AG04449 (cell line): Measurements from ENCODE around the gene BRF1.

ENCODE experiments used
- CTCF ChIA-PET: fragments of 350-600 bp; formaldehyde crosslinking; extraction: SDS; loops from one replicate; lab custom pipeline; 2021; ENCODE audit warnings: antibody characterized with exemption; lab: Yijun Ruan, JAX
- POLR2A ChIA-PET: fragments of 400-600, 350-600 bp; formaldehyde crosslinking; extraction: SDS; loops from one replicate; lab custom pipeline; 2020; ENCODE audit warnings: antibody characterized with exemption, inconsistent platforms; lab: Yijun Ruan, JAX
- DNase-seq: peaks from one replicate; pipeline ENCODE4 v3.0.0-alpha.2; 2010; ENCODE audit warnings: low read depth, low spot score
- H3K4me3 ChIP-seq: 2 replicates; pipeline ENCODE4 v1.5.1; 2011; ENCODE audit warnings: low read depth, mild to moderate bottlenecking, control low read depth, low read length
- TF ChIP-seq, protein P1 (sequence below): IDR thresholded peaks from one replicate; pipeline ENCODE4 v1.5.1; 2011; ENCODE audit warnings: mild to moderate bottlenecking, moderate library complexity, low read length, control low read depth, inconsistent platforms; ENCODE audit not compliant: insufficient read depth; ENCODE audit errors: missing control alignments

BRF1 gene

GRCh38 chr14:105193916-105194782 is 106.7 kb downstream of the BRF1 start:
- ChIA-PET POLR2A (no interaction called here), CTCF (interaction anchor here (1.2 to 3.3 kb wide), 5 partner anchors 10 to 158 kb away, joined by 4 to 17 read pairs (median 5); partner anchors contain the start of gene NUDT14)
- DNase-seq = no peak
- TF ChIP-seq, protein P1, sequence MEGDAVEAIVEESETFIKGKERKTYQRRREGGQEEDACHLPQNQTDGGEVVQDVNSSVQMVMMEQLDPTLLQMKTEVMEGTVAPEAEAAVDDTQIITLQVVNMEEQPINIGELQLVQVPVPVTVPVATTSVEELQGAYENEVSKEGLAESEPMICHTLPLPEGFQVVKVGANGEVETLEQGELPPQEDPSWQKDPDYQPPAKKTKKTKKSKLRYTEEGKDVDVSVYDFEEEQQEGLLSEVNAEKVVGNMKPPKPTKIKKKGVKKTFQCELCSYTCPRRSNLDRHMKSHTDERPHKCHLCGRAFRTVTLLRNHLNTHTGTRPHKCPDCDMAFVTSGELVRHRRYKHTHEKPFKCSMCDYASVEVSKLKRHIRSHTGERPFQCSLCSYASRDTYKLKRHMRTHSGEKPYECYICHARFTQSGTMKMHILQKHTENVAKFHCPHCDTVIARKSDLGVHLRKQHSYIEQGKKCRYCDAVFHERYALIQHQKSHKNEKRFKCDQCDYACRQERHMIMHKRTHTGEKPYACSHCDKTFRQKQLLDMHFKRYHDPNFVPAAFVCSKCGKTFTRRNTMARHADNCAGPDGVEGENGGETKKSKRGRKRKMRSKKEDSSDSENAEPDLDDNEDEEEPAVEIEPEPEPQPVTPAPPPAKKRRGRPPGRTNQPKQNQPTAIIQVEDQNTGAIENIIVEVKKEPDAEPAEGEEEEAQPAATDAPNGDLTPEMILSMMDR = no peak
- no peak overlapping the region for H3K4me3 ChIP-seq

DNA sequence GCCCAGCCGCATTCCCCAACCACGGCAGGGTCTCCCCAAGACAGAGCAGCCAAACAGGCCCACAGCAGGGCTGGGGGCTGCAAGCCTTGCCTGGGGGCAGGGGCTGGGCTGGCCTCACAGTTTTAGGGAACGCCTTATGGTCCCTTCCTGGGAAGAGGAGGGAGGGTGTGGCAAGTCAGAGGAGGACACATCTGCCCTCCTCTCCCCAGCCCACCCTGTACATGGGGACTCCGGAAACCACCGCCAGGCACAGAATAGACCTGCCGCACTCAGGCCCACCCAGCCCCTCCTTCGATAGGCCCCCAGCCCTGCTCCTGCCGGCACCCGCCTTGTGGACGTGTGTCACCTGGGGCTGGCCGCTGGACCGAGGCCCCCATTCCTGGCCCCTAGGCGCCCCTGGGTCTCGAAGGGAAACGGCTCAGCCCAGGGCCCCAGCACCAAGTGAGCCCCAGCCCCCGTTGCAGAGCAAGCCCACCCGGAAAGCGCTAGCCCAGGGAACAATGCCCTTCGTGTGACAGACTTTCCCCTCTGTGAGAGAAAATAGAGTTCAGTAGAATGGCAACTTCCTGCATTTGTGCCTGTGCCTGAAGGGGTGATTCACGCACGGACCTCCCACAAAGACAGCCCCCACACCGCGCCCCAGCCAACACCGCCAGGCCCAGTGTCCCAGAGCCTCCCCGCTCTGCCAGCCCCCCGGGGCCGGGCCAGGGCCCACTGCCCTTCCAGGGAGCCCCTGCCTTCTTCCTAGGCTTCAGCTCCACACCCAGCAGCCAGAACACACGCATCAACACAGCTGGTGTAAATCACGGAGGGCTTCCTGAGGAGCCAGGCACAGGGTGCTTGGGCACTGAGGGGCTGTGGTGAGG is 107.7 kb downstream of the BRF1 start:
- no peak overlapping the region for H3K4me3 ChIP-seq
- TF ChIP-seq, protein P1 = no peak
- ChIA-PET POLR2A (no interaction called here), CTCF (interaction anchor here (2.4 to 3.3 kb wide), 2 partner anchors 11 to 12 kb away, joined by 11 to 17 read pairs; partner anchors contain the start of gene NUDT14)
- no peak for DNase-seq

GRCh38 chr14:105187935-105188524 is 112.8 kb downstream of the BRF1 start:
- no peak overlapping the region for H3K4me3 ChIP-seq
- ChIA-PET POLR2A (no interaction called here), CTCF (no interaction called here)
- no peak for DNase-seq
- TF ChIP-seq, protein P1 = no peak

DNA sequence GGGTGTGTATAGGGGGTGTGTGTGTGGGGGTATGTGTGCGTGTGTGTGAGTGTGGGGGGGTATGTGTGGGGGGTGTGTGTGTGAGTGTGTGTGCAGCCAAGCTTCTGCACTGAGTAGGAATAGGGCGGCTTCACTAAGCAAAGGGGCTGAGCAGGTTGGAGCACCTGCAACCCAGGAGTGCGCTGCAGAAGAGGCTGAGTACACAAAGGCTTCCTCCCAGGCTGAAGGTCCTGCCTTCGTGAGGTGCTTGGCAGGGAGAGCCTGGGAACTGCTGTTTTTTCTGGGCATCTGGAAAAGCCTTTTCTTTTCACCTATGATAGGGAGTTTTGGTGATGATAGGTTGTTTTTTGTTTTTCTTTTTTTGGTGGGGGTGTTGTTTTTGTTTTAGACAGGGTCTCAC is 113.7 kb downstream of the BRF1 start:
- no peak for DNase-seq
- CTCF ChIA-PET = no interaction called here
- TF ChIP-seq, protein P1 = no peak
- H3K4me3 ChIP-seq = no peak overlapping the region
- POLR2A ChIA-PET = no interaction called here

- TF ChIP-seq, protein P1 = no peak
- H3K4me3 ChIP-seq = no peak overlapping the region
- ChIA-PET CTCF (no interaction called here), POLR2A (no interaction called here)
- no peak for DNase-seq
Observed at GRCh38 chr14:105185973-105186372, 114.8 kb downstream of the BRF1 start.
